Stimulated activated naive CD4-positive, alpha-beta T cell treated with Interleukin-2 at 50 U/mL for 16 hours (primary cell): Measurements from ENCODE around the gene AQP2.
"Not testable (repeated sequence)": the region's sequence is repeated elsewhere in the genome, so short reads cannot be mapped to it uniquely, and the experiment has no call there.

Experiments used
- DNase-seq: peaks from one replicate; lab custom pipeline; 2025; lab: John Stamatoyannopoulos, UW

AQP2 gene

DNA sequence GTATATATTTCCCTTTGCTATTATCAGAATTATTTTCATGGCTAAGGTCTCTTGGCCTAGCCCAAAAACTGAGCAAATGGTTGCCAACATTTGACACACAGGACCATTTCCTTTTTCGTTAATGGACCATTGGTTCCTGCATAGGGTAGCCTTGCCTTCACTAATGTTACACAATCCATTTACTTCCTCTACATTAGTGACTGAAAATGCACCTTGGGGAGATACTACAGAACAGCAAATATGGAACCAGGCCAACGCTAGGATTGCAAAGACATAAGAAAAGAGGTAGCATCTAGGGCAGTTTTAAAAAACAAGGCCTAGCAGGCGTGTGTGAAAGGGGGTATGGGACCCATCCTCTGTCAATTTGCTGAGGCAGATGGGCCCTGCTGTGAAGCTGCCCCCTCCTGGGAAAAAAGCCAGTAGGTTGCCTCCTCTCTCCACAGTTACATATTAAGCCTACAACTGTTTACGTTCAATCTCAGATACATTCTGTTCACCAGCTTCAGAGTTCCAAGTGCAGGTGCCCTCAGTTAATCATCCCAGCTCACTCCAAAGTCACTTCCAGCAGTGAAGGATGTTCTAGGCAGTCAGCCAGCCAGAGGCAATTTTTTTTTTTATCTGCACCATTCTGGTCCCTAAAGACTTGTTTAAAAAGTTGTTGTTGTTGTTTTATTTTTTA is 37.2 kb downstream of the AQP2 start:
- DNase-seq, result no peak

GRCh38 chr12:49989400-49989799 is 38.9 kb downstream of the AQP2 start:
- DNase-seq, result not testable (repeated sequence)

DNA sequence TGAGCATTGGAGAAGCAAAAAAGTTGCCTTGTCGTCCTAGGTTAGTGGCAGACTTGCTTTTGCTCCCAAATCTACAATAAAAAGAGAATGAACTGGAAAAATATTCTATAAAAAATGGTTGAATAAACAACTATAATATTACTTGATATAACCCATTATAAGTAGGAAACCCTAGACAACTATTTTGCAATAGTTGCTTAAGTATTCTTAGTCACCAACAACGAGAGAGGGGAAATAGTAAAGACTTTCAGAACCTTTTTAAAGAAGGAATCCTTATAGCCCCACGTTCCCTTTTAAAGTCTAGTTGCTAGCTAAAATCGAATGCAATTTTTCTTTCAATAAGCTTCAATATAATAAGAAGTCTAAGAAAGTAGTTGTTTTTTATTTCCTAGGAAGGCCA is 39.7 kb downstream of the AQP2 start:
- no peak for DNase-seq

- no peak for DNase-seq
Measured at GRCh38 chr12:49998453-49998852, 47.9 kb downstream of the AQP2 start.

DNA sequence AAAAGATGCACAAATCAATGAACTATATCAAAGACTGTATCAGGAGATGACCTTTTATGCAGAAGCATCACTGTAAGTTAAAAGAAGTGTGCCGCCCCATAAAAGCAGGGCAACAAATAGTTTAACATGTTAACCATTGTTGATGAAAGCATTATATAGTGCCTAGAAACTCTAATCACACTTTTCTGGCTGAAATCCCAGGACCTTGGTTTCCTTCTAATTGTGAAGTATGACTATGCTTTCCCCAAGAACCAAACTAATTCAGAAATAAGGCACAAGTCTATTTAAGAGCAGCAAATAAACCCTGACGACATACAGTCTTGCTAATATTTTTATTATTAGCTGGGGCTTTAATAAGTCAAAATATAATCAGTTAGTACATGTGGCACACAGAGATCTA is 53.1 kb downstream of the AQP2 start:
- no peak for DNase-seq

- DNase-seq, result no peak
Measured at GRCh38 chr12:50004696-50005095, 54.2 kb downstream of the AQP2 start.

DNA sequence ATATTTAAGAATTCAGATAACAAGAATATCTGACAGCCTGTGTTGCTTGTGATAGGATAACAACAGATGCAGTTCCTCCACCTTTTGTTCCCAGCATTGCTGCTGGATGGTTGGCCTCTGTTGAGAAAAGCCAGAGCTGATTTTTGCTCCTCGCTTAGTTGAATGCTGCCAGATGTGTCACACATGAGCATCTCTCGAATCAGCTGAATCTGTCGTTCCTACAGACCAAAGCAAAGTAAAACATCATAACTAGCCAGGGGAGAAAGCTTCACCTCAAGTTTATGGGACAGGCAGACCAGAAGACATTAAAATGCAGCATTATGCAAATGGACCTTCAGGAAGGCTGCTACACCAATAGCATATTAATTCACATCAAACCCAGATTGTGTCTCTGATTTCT is 54.6 kb downstream of the AQP2 start:
- no peak for DNase-seq

- DNase-seq, result no peak
Measured at GRCh38 chr12:50006280-50006679, 55.7 kb downstream of the AQP2 start.

- DNase-seq, result no peak
Measured at GRCh38 chr12:50006754-50007442, 56.4 kb downstream of the AQP2 start.
